Measurements from ENCODE around the gene SPDYE2B.
"Not testable (repeated sequence)": the region's sequence is repeated elsewhere in the genome, so short reads cannot be mapped to it uniquely, and the experiment has no call there.

The SPDYE2B gene

GRCh38 chr7:102643404-102643803, 6.7 kb upstream of the SPDYE2B start:
- not testable (repeated sequence) for DNase-seq

GRCh38 chr7:102647813-102648212, 2.3 kb upstream of the SPDYE2B start:
- not testable (repeated sequence) for DNase-seq

GRCh38 chr7:102664765-102665164, 14.6 kb downstream of the SPDYE2B start:
- DNase-seq: not testable (repeated sequence)

- DNase-seq: not testable (repeated sequence)
These were observed 16.7 kb downstream of the SPDYE2B start for GRCh38 chr7:102666850-102667249.

- not testable (repeated sequence) for DNase-seq
These were observed 17.4 kb downstream of the SPDYE2B start for GRCh38 chr7:102667523-102667922.

GRCh38 chr7:102671166-102671955, 21.2 kb downstream of the SPDYE2B start, which contains the start of gene POLR2J2:
TSS of gene POLR2J2 (minus strand) at chr7:102671663. CDS start at chr7:102671601, 62 bp downstream.
- peak; percentile 98 for DNase-seq

GRCh38 chr7:102671956-102672307, 21.8 kb downstream of the SPDYE2B start:
- not testable (repeated sequence) for DNase-seq

GRCh38 chr7:102673447-102674067, 23.4 kb downstream of the SPDYE2B start:
- not testable (repeated sequence) for DNase-seq

GRCh38 chr7:102675545-102675944, 25.4 kb downstream of the SPDYE2B start:
- not testable (repeated sequence) for DNase-seq

- DNase-seq: not testable (repeated sequence)
These were observed 30.7 kb downstream of the SPDYE2B start for GRCh38 chr7:102680780-102681179.

- DNase-seq: not testable (repeated sequence)
These were observed 32.4 kb downstream of the SPDYE2B start for GRCh38 chr7:102682560-102682959.

GRCh38 chr7:102688299-102689036, 38.3 kb downstream of the SPDYE2B start:
- DNase-seq: not testable (repeated sequence)

GRCh38 chr7:102689436-102690282, 39.5 kb downstream of the SPDYE2B start:
- not testable (repeated sequence) for DNase-seq

- DNase-seq: not testable (repeated sequence)
These were observed 40.5 kb downstream of the SPDYE2B start for GRCh38 chr7:102690602-102691001.

GRCh38 chr7:102694008-102694407, 43.9 kb downstream of the SPDYE2B start:
- not testable (repeated sequence) for DNase-seq

- DNase-seq: not testable (repeated sequence)
These were observed 45.0 kb downstream of the SPDYE2B start for GRCh38 chr7:102695033-102695552.

- not testable (repeated sequence) for DNase-seq
These were observed 45.9 kb downstream of the SPDYE2B start for GRCh38 chr7:102696009-102696408.

- DNase-seq: not testable (repeated sequence)
These were observed 47.8 kb downstream of the SPDYE2B start for GRCh38 chr7:102697642-102698512.

- not testable (repeated sequence) for DNase-seq
These were observed 49.0 kb downstream of the SPDYE2B start for GRCh38 chr7:102698962-102699750.
